Superior temporal gyrus (tissue), 1 donor: ENCODE data around the gene PODN.

ENCODE experiments used
- DNase-seq: peaks from one replicate; pipeline ENCODE4 v3.0.0-alpha.2; 2016; ENCODE audit errors: extremely low spot score

PODN gene

GRCh38 chr1:53061859-53062707, at the start of gene PODN:
Gene PODN, plus strand, starts transcription at chr1:53062213. Its CDS starts 7,643 bp downstream, at chr1:53069856.
- DNase-seq, result no peak

- peak; percentile 87 for DNase-seq
Observed at GRCh38 chr1:53014791-53015507, 47.1 kb upstream of the PODN start.

GRCh38 chr1:53015508-53015860, 46.5 kb upstream of the PODN start:
- DNase-seq, result no peak

DNA sequence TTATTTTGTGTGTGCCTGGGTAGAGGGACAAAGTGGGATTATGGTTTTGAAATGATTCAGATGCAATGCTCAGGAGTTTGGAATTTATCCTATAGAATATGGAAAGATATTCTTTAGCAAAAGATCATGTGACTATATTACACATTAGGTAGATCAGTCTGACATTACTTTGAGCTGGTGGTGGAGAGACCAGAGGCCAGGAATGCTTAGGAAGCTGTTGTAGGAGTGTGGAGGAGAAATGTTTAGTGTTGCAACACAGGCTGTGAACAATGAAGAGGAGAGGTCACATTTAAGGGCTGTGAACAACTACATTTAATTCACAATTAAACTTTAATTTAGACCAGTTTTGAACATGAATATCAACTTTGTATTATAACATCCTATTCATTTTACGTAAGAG, 45.3 kb upstream of the PODN start:
- no peak for DNase-seq

GRCh38 chr1:53020588-53020987, 41.4 kb upstream of the PODN start:
- DNase-seq, result no peak

DNA sequence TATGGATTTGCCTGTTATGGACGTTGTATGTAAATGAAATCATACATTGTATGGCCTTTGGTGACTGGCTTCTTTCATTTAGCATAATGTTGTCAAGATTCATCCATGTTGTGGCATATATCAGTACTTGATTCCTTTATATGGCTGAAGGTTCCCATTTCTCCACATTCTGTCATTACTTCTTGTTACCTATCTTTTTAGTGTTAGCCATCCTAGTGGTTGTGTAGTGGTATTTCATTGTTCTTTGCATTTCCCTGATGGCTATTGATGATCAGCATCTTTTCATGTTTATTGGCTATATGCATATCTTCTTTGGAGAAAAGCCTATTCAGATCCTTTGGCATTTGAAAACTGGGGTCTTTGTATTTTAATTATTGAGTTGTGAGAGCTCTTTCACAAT, 39.8 kb upstream of the PODN start:
- DNase-seq, result no peak

DNA sequence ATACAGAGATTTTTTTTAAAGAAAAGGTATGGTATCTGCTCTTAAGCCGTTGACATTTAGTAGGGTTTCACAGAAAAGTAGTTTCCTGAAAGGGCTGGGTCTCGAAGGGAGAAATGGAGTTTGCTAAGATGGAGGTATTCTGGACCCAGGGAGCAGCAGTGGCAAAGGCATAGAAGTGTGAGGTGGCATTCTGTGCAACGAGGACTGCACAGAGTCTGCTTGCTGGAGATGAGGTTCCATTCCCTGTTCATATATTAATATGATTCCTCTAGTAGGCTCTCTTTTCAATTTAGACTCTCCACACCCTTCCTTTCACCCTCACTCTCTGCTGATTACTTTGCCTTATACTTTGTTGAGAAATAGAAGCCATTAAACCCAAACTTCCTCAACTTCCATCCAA, 38.5 kb upstream of the PODN start:
- DNase-seq, result no peak

DNA sequence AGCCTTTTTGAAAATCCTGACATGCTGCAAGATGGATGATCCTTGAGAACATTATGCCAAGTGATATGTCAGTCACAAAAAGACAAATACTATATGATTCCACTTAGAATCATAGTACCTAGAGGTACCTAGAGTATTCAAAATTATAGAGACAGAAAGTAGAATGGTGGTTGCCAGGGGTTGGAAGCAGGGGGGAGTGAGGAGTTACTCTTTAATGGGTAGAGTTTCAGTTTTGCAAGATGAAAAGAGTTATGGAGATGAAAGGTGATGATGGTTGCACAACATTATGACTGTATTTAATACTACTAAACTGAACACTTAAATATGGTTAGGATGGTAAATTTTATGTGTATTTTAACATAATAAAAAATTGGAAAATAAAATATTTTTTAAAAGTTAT, 37.9 kb upstream of the PODN start:
- DNase-seq, result no peak

- no peak for DNase-seq
Observed at GRCh38 chr1:53025034-53025768, 36.8 kb upstream of the PODN start.

- DNase-seq, result no peak
Observed at GRCh38 chr1:53025769-53026112, 36.3 kb upstream of the PODN start.

GRCh38 chr1:53026254-53026653, 35.8 kb upstream of the PODN start:
- DNase-seq, result no peak

DNA sequence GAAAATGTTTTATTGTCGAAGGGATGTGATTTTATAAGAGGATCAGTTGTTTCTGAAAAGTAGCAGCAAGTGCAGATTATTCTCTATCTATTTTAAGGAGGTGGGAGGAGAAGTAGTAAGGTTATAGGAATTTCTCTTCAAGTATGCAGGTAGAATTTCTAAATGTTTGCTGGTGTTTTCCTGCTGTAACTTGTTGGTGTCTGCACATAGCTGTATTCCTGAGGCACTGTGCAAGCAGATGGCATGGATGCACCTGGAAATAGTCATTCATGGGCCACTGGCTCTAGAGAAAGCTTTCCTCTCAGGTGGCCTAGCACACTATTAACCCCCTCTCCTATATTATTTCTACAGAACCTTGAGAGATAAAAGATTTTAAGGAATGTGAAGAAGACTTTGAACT, 30.3 kb upstream of the PODN start:
- no peak for DNase-seq

DNA sequence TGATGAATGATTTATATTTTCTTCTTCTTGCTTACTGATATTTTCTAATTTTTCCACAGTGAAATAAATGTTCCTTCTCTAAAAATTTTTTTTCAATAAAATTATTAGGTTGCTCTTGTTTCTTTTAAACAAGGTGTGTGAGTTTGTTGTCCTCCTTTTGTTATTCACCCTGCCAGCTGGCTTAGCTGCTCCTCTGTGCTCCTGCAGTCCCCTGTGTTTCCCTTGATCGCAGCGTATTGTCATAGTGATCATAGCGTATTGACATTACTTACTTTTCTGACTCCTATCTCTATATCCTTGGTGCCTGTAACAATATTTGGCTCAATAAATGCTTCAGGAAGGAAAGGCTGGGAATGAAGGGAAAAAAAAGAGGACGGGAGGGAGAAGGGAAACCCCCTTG, 24.9 kb upstream of the PODN start:
- no peak for DNase-seq

DNA sequence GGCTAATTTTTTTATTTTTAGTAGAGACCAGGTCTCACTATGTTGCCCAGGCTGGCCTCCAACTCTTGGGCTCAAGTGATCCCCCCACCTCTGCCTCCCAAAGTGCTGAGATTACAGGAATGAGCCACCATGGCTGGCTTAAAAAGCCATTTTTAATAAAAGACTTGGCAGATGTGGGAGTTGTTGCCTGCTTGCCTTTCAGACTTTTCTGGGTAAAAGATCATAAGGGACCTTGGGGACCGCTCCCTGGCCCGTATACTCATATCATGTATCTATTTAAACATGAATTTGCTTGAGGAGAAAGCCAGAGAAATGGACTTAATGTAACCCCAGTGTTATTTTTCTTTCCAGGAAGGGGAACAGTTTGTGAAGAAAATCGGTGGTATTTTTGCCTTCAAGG, 23.4 kb upstream of the PODN start:
- DNase-seq, result no peak

DNA sequence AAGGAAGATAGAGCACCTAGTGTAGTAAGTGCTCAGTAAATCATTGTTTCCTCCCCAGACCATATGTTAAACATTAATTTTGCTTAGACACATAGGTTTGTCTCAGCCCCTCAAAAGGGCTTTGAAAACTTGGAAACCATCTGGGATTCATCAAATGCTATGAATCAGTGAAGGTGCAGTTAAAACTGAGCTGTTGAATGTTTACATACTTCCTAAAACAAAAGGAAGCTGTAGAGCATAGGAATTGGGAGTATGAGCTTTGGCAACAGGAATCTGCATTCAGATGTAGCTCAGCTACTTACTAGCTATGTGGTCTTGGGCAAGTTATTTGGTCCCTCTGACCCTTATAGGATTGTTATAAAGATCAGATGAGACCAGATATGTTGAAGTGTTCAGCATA, 18.7 kb upstream of the PODN start:
- DNase-seq, result no peak

DNA sequence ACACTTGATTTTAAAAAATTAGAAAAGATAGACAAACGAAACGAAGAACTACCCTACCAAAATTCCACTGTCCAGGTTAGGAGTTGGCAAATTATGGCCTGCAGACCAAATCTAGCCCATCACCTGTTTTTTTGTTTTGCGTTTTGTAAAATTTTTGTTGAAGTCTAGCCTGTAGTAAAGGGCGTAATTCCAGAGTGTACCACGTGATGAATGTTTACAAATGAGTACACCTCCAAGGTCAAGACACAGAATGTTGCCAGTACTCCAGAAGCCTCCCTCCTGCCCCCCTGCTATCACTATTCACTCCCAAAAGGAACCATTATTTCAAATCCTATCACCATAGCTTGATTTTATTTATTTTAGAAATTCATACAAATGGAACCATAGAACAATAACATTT, 17.1 kb upstream of the PODN start:
- no peak for DNase-seq

- no peak for DNase-seq
Observed at GRCh38 chr1:53046930-53047329, 15.1 kb upstream of the PODN start.

DNA sequence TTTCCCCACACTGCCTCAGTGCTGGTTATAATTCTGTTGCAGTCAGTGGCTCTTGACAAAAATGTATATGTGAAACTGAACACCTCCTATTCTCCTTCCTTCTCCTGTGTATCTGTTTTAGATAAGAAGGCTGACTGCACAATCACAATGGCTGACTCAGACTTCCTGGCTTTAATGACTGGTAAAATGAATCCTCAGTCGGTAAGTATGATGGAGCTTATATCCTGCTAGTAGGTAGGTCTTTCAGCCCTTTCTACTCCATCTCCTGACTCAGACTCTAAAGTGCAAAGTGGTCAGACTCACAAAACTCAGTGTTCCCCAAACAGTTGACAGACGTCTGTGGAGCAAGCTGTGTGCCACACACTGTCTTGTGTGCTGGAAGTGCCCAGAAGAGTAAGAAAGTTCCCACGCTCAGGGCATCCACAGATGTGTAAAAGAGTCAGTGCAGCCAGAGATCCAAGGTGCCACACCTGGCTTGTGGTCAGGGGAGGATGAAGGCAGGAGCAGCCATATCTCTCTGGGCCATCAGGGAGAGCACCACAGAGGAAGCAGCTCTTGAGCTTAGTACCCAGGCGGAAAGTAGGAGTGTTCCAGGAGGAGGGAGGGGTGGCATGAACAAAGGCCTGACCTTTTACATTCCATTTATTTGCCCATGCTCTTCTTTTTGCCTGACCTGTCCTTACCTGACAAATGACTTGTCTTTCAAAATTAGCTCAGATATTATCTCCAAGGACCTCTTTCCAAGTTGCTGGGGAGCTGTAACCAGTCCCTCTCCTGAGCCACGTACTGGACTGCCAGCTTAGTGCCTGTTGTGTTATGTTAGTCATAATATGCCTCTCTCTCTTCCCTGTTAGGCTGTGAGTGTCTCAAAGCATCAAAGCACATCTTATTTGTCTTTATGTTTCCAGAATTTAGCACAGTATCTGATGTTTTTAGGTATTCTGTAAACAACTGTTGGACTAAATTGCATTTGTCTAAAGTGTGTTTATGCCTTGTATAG, 14.0 kb upstream of the PODN start:
- no peak for DNase-seq

- DNase-seq, result peak; percentile 76
Observed at GRCh38 chr1:53048960-53049573, 12.9 kb upstream of the PODN start.

GRCh38 chr1:53049574-53049967, 12.4 kb upstream of the PODN start:
- no peak for DNase-seq

GRCh38 chr1:53050310-53050709, 11.7 kb upstream of the PODN start:
- no peak for DNase-seq
